ENCODE measurements around the gene HOXA9. TPM values are rescaled to one million over a fixed set of nuclear protein-coding genes. Genes with fewer than 3 reads are reported as not detected.

HOXA9 gene
- total RNA-seq, 1 donor from 2014 or later = not detected

- DNase-seq (ENCODE audit: low spot score) = peak; percentile 49
- Mint-ChIP-seq H3K36me3 (no peaks in the 10 kb centered on the region), H3K27ac (no peak overlapping the region), H3K4me1 (peaks cover 11% of the 10 kb centered on the region), H3K27me3 (ENCODE audit: insufficient read depth, low read depth) (peaks cover 87% of the 10 kb centered on the region), H3K9me3 (peaks cover 7% of the 10 kb centered on the region), H3K4me3 (peak overlapping the region; percentile 74)
- H3K36me3 ChIP-seq = no peaks in the 10 kb centered on the region
- TF ChIP-seq EZH2phosphoT487 (IDR thresholded peaks at IDR 0.05) (peak; percentile 66), EZH2 (IDR thresholded peaks at IDR 0.05) (peak; percentile 29), CTCF (IDR thresholded peaks at IDR 0.05) (no peak)
- H3K79me2 ChIP-seq (ENCODE audit: low read depth) = no peaks in the 10 kb centered on the region
- no peak overlapping the region for H2AFZ ChIP-seq (replicated peaks)
- H3K27ac ChIP-seq = no peak overlapping the region
- peaks cover 100% of the 10 kb centered on the region for H3K27me3 ChIP-seq
- peaks cover 16% of the 10 kb centered on the region for H3F3A ChIP-seq (ENCODE audit: low read depth)
- no peak overlapping the region for H3K4me3 ChIP-seq
- H3K9me3 ChIP-seq (ENCODE audit: low read depth) = no peaks in the 10 kb centered on the region
- no peaks in the 10 kb centered on the region for H3K4me1 ChIP-seq
- H3K4me2 ChIP-seq = peak overlapping the region; percentile 71
- H4K20me1 ChIP-seq (ENCODE audit: low read depth) = peaks cover 85% of the 10 kb centered on the region
- H3K9ac ChIP-seq = no peak overlapping the region
Measured at GRCh38 chr7:27200761-27201579, 35.6 kb upstream of the HOXA9 start.

GRCh38 chr7:27199849-27200760 is 34.8 kb upstream of the HOXA9 start, which contains the start of gene HOXA13:
TSS of gene HOXA13 (minus strand) at chr7:27200091. CDS start at chr7:27200077, 14 bp downstream.
- Mint-ChIP-seq H3K4me3 (peak within 1 kb of the TSS; percentile 86), H3K9me3 (peaks cover 6% of the 10 kb centered on the region), H3K4me1 (peaks cover 9% of the 10 kb centered on the region), H3K27me3 (ENCODE audit: insufficient read depth, low read depth) (peaks cover 86% of the 10 kb centered on the region), H3K27ac (no peak within 1 kb of the TSS), H3K36me3 (no peaks in the 10 kb centered on the region)
- Histone ChIP-seq H4K20me1 (ENCODE audit: low read depth) (peaks cover 81% of the 10 kb centered on the region), H3F3A (ENCODE audit: low read depth) (peaks cover 16% of the 10 kb centered on the region), H3K9me3 (ENCODE audit: low read depth) (no peaks in the 10 kb centered on the region), H3K4me2 (peak within 1 kb of the TSS; percentile 71), H3K79me2 (ENCODE audit: low read depth) (no peaks in the 10 kb centered on the region), H3K4me3 (peak within 1 kb of the TSS; percentile 35), H3K27me3 (peaks cover 100% of the 10 kb centered on the region), H3K4me1 (no peaks in the 10 kb centered on the region), H3K9ac (no peak within 1 kb of the TSS), H2AFZ (replicated peaks) (no peak within 1 kb of the TSS), H3K27ac (no peak within 1 kb of the TSS), H3K36me3 (no peaks in the 10 kb centered on the region)
- peak; percentile 75 for DNase-seq (ENCODE audit: low spot score)
- TF ChIP-seq EZH2phosphoT487 (IDR thresholded peaks at IDR 0.05) (peak; percentile 96), CTCF (IDR thresholded peaks at IDR 0.05) (no peak), EZH2 (IDR thresholded peaks at IDR 0.05) (peak; percentile 88)

GRCh38 chr7:27198871-27199801 is 33.8 kb upstream of the HOXA9 start:
- Histone ChIP-seq H4K20me1 (ENCODE audit: low read depth) (peaks cover 81% of the 10 kb centered on the region), H3K4me2 (peak overlapping the region; percentile 59), H3K9ac (no peak overlapping the region), H3F3A (ENCODE audit: low read depth) (peaks cover 16% of the 10 kb centered on the region), H3K4me1 (no peaks in the 10 kb centered on the region), H3K4me3 (peak overlapping the region; percentile 16), H3K79me2 (ENCODE audit: low read depth) (no peaks in the 10 kb centered on the region), H3K27me3 (peaks cover 100% of the 10 kb centered on the region), H3K9me3 (ENCODE audit: low read depth) (no peaks in the 10 kb centered on the region), H2AFZ (replicated peaks) (no peak overlapping the region), H3K36me3 (no peaks in the 10 kb centered on the region), H3K27ac (no peak overlapping the region)
- no peaks in the 10 kb centered on the region for H3K36me3 Mint-ChIP-seq
- H3K9me3 Mint-ChIP-seq = peaks cover 6% of the 10 kb centered on the region
- DNase-seq (ENCODE audit: low spot score) = peak; percentile 67
- TF ChIP-seq EZH2phosphoT487 (IDR thresholded peaks at IDR 0.05) = peak; percentile 96
- TF ChIP-seq EZH2 (IDR thresholded peaks at IDR 0.05) = peak; percentile 97
- no peak for TF ChIP-seq CTCF (IDR thresholded peaks at IDR 0.05)
- peaks cover 9% of the 10 kb centered on the region for H3K4me1 Mint-ChIP-seq
- no peak overlapping the region for H3K27ac Mint-ChIP-seq
- H3K27me3 Mint-ChIP-seq (ENCODE audit: insufficient read depth, low read depth) = peaks cover 87% of the 10 kb centered on the region
- peak overlapping the region; percentile 75 for H3K4me3 Mint-ChIP-seq
